Stimulated activated naive CD8-positive, alpha-beta T cell treated with anti-CD3 and anti-CD28 coated beads, Interleukin-15, amount 100 ng/mL, for 72 hours (primary cell): ENCODE results near the gene MEI1.
A peak's percentile ranks its signal among the peaks of the same experiment; 100 is the strongest.

Experiments used
- ATAC-seq: fragments of 150-1000 bp; cut with Tn5 transposase; 2 replicates; pipeline ENCODE4 v1.10.0; 2021; ENCODE audit warnings: mild to moderate bottlenecking, moderate library complexity
- DNase-seq, 2 donors: peaks; one replicate each; pipeline ENCODE4 v3.0.0; 2021 to 2022
- H3K27ac Mint-ChIP-seq, 2 donors: one replicate each; pipeline ENCODE4 v1.8.0; 2022; ENCODE audit warnings: mild to moderate bottlenecking in 2 of 2, mixed read lengths in 2 of 2, moderate library complexity in 2 of 2
- H3K27me3 Mint-ChIP-seq: one replicate; pipeline ENCODE4 v1.8.0; 2022; ENCODE audit warnings: mixed read lengths
- H3K4me1 Mint-ChIP-seq: one replicate; pipeline ENCODE4 v1.8.0; 2022; ENCODE audit warnings: mild to moderate bottlenecking, mixed read lengths
- H3K4me3 Mint-ChIP-seq, 2 donors: one replicate each; pipeline ENCODE4 v1.8.0; 2022; ENCODE audit warnings: mild to moderate bottlenecking in 2 of 2, mixed read lengths in 2 of 2, moderate library complexity in 1 of 2
- H3K9me3 Mint-ChIP-seq, 2 donors: one replicate each; pipeline ENCODE4 v1.8.0; 2022; ENCODE audit warnings: mixed read lengths in 2 of 2

Gene MEI1

GRCh38 chr22:41781507-41781906, 82.2 kb downstream of the MEI1 start:
- no peak for DNase-seq
- H3K4me1 Mint-ChIP-seq, result peaks cover 39% of the 10 kb centered on the region
- H3K4me3 Mint-ChIP-seq, result peak overlapping the region; percentile 89 to 91
- ATAC-seq, result peak; percentile 33
- peak overlapping the region; percentile 39 to 97 for H3K27ac Mint-ChIP-seq
- no peaks in the 10 kb centered on the region for H3K9me3 Mint-ChIP-seq
- H3K27me3 Mint-ChIP-seq, result no peaks in the 10 kb centered on the region

GRCh38 chr22:41782316-41782715, 83.0 kb downstream of the MEI1 start:
- Mint-ChIP-seq H3K4me1 (peaks cover 45% of the 10 kb centered on the region), H3K9me3 (no peaks in the 10 kb centered on the region), H3K27ac (peak overlapping the region; percentile 75 to 97), H3K4me3 (peak overlapping the region; percentile 89 to 91), H3K27me3 (no peaks in the 10 kb centered on the region)
- DNase-seq (peak in 1 of 2 donors; percentile 26), ATAC-seq (peak; percentile 47)

GRCh38 chr22:41782751-41783150, 83.4 kb downstream of the MEI1 start:
- H3K4me1 Mint-ChIP-seq, result peaks cover 45% of the 10 kb centered on the region

GRCh38 chr22:41787331-41787730, 88.0 kb downstream of the MEI1 start:
- H3K4me1 Mint-ChIP-seq, result peaks cover 18% of the 10 kb centered on the region
- no peak overlapping the region for H3K4me3 Mint-ChIP-seq
- no peak for DNase-seq
- no peak for ATAC-seq
- no peaks in the 10 kb centered on the region for H3K27me3 Mint-ChIP-seq
- H3K9me3 Mint-ChIP-seq, result no peaks in the 10 kb centered on the region
- H3K27ac Mint-ChIP-seq, result no peak overlapping the region

More at GRCh38 chr22:41782751-41783150, 83.4 kb downstream of the MEI1 start:
- Mint-ChIP-seq H3K9me3 (no peaks in the 10 kb centered on the region), H3K4me3 (peak overlapping the region; percentile 89 to 91), H3K27me3 (no peaks in the 10 kb centered on the region), H3K27ac (peak overlapping the region; percentile 89)
- no peak for ATAC-seq
- DNase-seq, result no peak

GRCh38 chr22:41793871-41794270, 94.6 kb downstream of the MEI1 start:
- Mint-ChIP-seq H3K4me3 (no peak overlapping the region), H3K4me1 (peaks cover 3% of the 10 kb centered on the region), H3K9me3 (no peaks in the 10 kb centered on the region), H3K27ac (peak overlapping the region in 1 of 2 donors; percentile 63), H3K27me3 (no peaks in the 10 kb centered on the region)
- DNase-seq, result no peak
- no peak for ATAC-seq

- Mint-ChIP-seq H3K27ac (peak overlapping the region in 1 of 2 donors; percentile 60), H3K9me3 (no peaks in the 10 kb centered on the region)
- ATAC-seq, result no peak
These were observed 99.4 kb downstream of the MEI1 start for GRCh38 chr22:41798736-41799135.

GRCh38 chr22:41799486-41800347, 100.4 kb downstream of the MEI1 start:
- peak; percentile 53 for ATAC-seq
- no peak for DNase-seq
- peak overlapping the region; percentile 94 to 99 for H3K4me3 Mint-ChIP-seq
- peaks cover 46% of the 10 kb centered on the region for H3K4me1 Mint-ChIP-seq
- no peaks in the 10 kb centered on the region for H3K9me3 Mint-ChIP-seq
- no peaks in the 10 kb centered on the region for H3K27me3 Mint-ChIP-seq
- peak overlapping the region; percentile 98 to 99 for H3K27ac Mint-ChIP-seq

More at GRCh38 chr22:41798736-41799135, 99.4 kb downstream of the MEI1 start:
- Mint-ChIP-seq H3K27me3 (no peaks in the 10 kb centered on the region), H3K4me3 (no peak overlapping the region), H3K4me1 (peaks cover 36% of the 10 kb centered on the region)
- no peak for DNase-seq

- Mint-ChIP-seq H3K27ac (peak within 1 kb of the TSS; percentile 98 to 99), H3K9me3 (no peaks in the 10 kb centered on the region), H3K27me3 (no peaks in the 10 kb centered on the region), H3K4me1 (peaks cover 51% of the 10 kb centered on the region), H3K4me3 (peak within 1 kb of the TSS; percentile 94 to 99)
- ATAC-seq (peak; percentile 98), DNase-seq (peak; percentile 91 to 93)
These were observed 101.2 kb downstream of the MEI1 start, which contains the start of gene CCDC134 for GRCh38 chr22:41800348-41801146. CCDC134 (plus strand) TSS chr22:41800679; CDS start chr22:41808891, 8,212 bp downstream.

GRCh38 chr22:41801147-41801819, 102.0 kb downstream of the MEI1 start:
- ATAC-seq (no peak), DNase-seq (peak in 1 of 2 donors; percentile 12)
- Mint-ChIP-seq H3K4me3 (peak overlapping the region; percentile 94 to 99), H3K9me3 (no peaks in the 10 kb centered on the region), H3K27ac (peak overlapping the region; percentile 98 to 99), H3K27me3 (no peaks in the 10 kb centered on the region), H3K4me1 (peaks cover 51% of the 10 kb centered on the region)

GRCh38 chr22:41801886-41802285, 102.6 kb downstream of the MEI1 start:
- peak overlapping the region in 1 of 2 donors; percentile 2 for H3K27ac Mint-ChIP-seq
- H3K4me3 Mint-ChIP-seq, result peak overlapping the region; percentile 94 to 99
- no peak for DNase-seq
- no peaks in the 10 kb centered on the region for H3K27me3 Mint-ChIP-seq
- no peaks in the 10 kb centered on the region for H3K9me3 Mint-ChIP-seq
- ATAC-seq, result no peak
- H3K4me1 Mint-ChIP-seq, result peaks cover 51% of the 10 kb centered on the region

- Mint-ChIP-seq H3K27me3 (no peaks in the 10 kb centered on the region), H3K4me3 (no peak overlapping the region), H3K27ac (no peak overlapping the region), H3K9me3 (no peaks in the 10 kb centered on the region), H3K4me1 (peaks cover 36% of the 10 kb centered on the region)
- DNase-seq (no peak), ATAC-seq (no peak)
These were observed 106.3 kb downstream of the MEI1 start for GRCh38 chr22:41805639-41806038.

- ATAC-seq (no peak), DNase-seq (no peak)
- H3K4me3 Mint-ChIP-seq, result no peak overlapping the region
- H3K27me3 Mint-ChIP-seq, result no peaks in the 10 kb centered on the region
- H3K27ac Mint-ChIP-seq, result no peak overlapping the region
- H3K9me3 Mint-ChIP-seq, result no peaks in the 10 kb centered on the region
- H3K4me1 Mint-ChIP-seq, result peaks cover 18% of the 10 kb centered on the region
These were observed 109.1 kb downstream of the MEI1 start for GRCh38 chr22:41808400-41808799.

- Mint-ChIP-seq H3K9me3 (no peaks in the 10 kb centered on the region), H3K4me3 (no peak overlapping the region), H3K27me3 (no peaks in the 10 kb centered on the region), H3K4me1 (peaks cover 2% of the 10 kb centered on the region), H3K27ac (no peak overlapping the region)
- ATAC-seq (no peak), DNase-seq (no peak)
These were observed 110.7 kb downstream of the MEI1 start for GRCh38 chr22:41810022-41810421.

- no peaks in the 10 kb centered on the region for H3K9me3 Mint-ChIP-seq
- no peaks in the 10 kb centered on the region for H3K27me3 Mint-ChIP-seq
- H3K4me3 Mint-ChIP-seq, result no peak overlapping the region
- DNase-seq, result no peak
- ATAC-seq, result no peak
- peaks cover 4% of the 10 kb centered on the region for H3K4me1 Mint-ChIP-seq
- no peak overlapping the region for H3K27ac Mint-ChIP-seq
These were observed 113.7 kb downstream of the MEI1 start for GRCh38 chr22:41812805-41813545.
